A549 (cell line): ENCODE data around the gene NAV2. TPM values are rescaled to one million over a fixed set of nuclear protein-coding genes. Genes with fewer than 3 reads are reported as not detected.

ENCODE experiments used
- ATAC-seq, 2 experiments: fragments of 200-7000 bp in 1 of 2; fragments of >200 bp in 1 of 2; cut with Nextera tagmentation in 1 of 2; cut with Tn5 transposase in 1 of 2; 3 replicates each; pipeline versions ENCODE4 v1.8.0 to v1.9.1; 2018 to 2020; ENCODE audit warnings: mild to moderate bottlenecking in 1 of 2, moderate library complexity in 1 of 2
- CTCF ChIA-PET: fragments of 300-600 bp; sonication (Branson Sonifier 250); formaldehyde crosslinking; extraction: SDS; loops from one replicate; lab custom pipeline; 2021; ENCODE audit warnings: antibody characterized with exemption, inconsistent platforms; lab: Yijun Ruan, JAX
- POLR2A ChIA-PET: fragments of 350-600 bp; formaldehyde crosslinking; extraction: SDS; loops from one replicate; lab custom pipeline; 2021; ENCODE audit warnings: antibody characterized with exemption, inconsistent platforms; lab: Yijun Ruan, JAX
- DNase-seq, 2 experiments: peaks; one replicate each; pipeline versions ENCODE4 v3.0.0 to v3.0.0-alpha.2; 2011 to 2016; ENCODE audit warnings: low read depth in 1 of 2, low spot score in 1 of 2
- FAIRE-seq: peaks from 2 replicates; lab custom pipeline; 2011; peaks lifted over from hg19 to GRCh38; lab: Jason Lieb, UNC
- H3K27ac ChIP-seq, 2 experiments: fragments of >200 bp; sonication (Bioruptor Twin); formaldehyde crosslinking; 3 replicates each; pipeline ENCODE4 v1.5.1; 2016 to 2017
- H3K4me1 ChIP-seq: fragments of >200 bp; sonication (Bioruptor Twin); formaldehyde crosslinking; 3 replicates; pipeline ENCODE4 v1.6.1; 2016
- H3K4me2 ChIP-seq: fragments of >200 bp; sonication (Bioruptor Twin); formaldehyde crosslinking; 3 replicates; pipeline ENCODE4 v1.6.1; 2016
- H3K4me3 ChIP-seq: fragments of >200 bp; sonication (Bioruptor Twin); formaldehyde crosslinking; 3 replicates; pipeline ENCODE4 v1.5.1; 2016
- H3K9me3 ChIP-seq: fragments of >200 bp; sonication (Bioruptor Twin); formaldehyde crosslinking; 3 replicates; pipeline ENCODE4 v1.6.1; 2016
- BHLHE40 ChIP-seq: IDR thresholded peaks from 2 replicates; pipeline ENCODE4 v1.6.1; 2012; ENCODE audit warnings: low read depth, low read length, inconsistent platforms
- CBX8 ChIP-seq: fragments of 200-600 bp; sonication (generic); IDR thresholded peaks from 2 replicates; pipeline ENCODE4 v1.6.1; 2016
- EHF ChIP-seq: fragments of 250-450 bp; sonication (Bioruptor Pico); IDR thresholded peaks from 2 replicates; pipeline ENCODE4 v1.5.0; 2020; ENCODE audit warnings: mild to moderate bottlenecking
- ELK1 ChIP-seq: fragments of 150-350 bp; IDR thresholded peaks from 2 replicates; pipeline ENCODE4 v1.6.1; 2014; ENCODE audit warnings: low read depth, mild to moderate bottlenecking, low read length
- FOXS1 ChIP-seq: fragments of 250-450 bp; sonication (Bioruptor Pico); IDR thresholded peaks from 2 replicates; pipeline ENCODE4 v1.5.0; 2020; ENCODE audit warnings: mild to moderate bottlenecking, moderate library complexity
- HDAC2 ChIP-seq: fragments of 200-600 bp; sonication (generic); IDR thresholded peaks from 2 replicates; pipeline ENCODE4 v1.6.1; 2016
- HOXA7 ChIP-seq: fragments of 250-450 bp; sonication (Bioruptor Pico); IDR thresholded peaks from 2 replicates; pipeline ENCODE4 v1.5.0; 2020; ENCODE audit warnings: mild to moderate bottlenecking, moderate library complexity
- HOXB13 ChIP-seq: fragments of 250-450 bp; sonication (Bioruptor Pico); IDR thresholded peaks from 2 replicates; pipeline ENCODE4 v1.5.0; 2020; ENCODE audit warnings: low read depth, mild to moderate bottlenecking, moderate library complexity
- HOXB5 ChIP-seq: fragments of 250-450 bp; sonication (Bioruptor Pico); IDR thresholded peaks from 2 replicates; pipeline ENCODE4 v1.5.0; 2020; ENCODE audit warnings: mild to moderate bottlenecking, moderate library complexity
- JUNB ChIP-seq: fragments of >200 bp; sonication (Bioruptor Twin); formaldehyde crosslinking; IDR thresholded peaks from 2 replicates; pipeline ENCODE4 v1.6.1; 2016
- KDM5A ChIP-seq: fragments of 200-600 bp; sonication (generic); IDR thresholded peaks from 2 replicates; pipeline ENCODE4 v1.6.1; 2016; ENCODE audit warnings: antibody characterized with exemption, mild to moderate bottlenecking
- MAZ ChIP-seq: fragments of 150-350 bp; IDR thresholded peaks from 2 replicates; pipeline ENCODE4 v1.6.1; 2014; ENCODE audit warnings: antibody characterized with exemption, low read depth, low read length, borderline replicate concordance
- NPAS2 ChIP-seq: fragments of 250-450 bp; sonication (Bioruptor Pico); IDR thresholded peaks from 2 replicates; pipeline ENCODE4 v1.8.0; 2022; ENCODE audit warnings: mild to moderate bottlenecking, moderate library complexity, borderline replicate concordance
- NR3C1 ChIP-seq: fragments of >200 bp; sonication (Bioruptor Twin); formaldehyde crosslinking; IDR thresholded peaks from 3 replicates; pipeline ENCODE4 v1.6.1; 2017
- PHF8 ChIP-seq: fragments of 200-600 bp; sonication (generic); IDR thresholded peaks from 2 replicates; pipeline ENCODE4 v1.6.1; 2016; ENCODE audit warnings: low read depth, mild to moderate bottlenecking, antibody characterized with exemption, moderate library complexity, borderline replicate concordance
- POLR2A ChIP-seq: IDR thresholded peaks from 2 replicates; pipeline ENCODE4 v1.6.1; 2012; ENCODE audit warnings: mild to moderate bottlenecking, low read length
- RARB ChIP-seq: fragments of 250-450 bp; sonication (Bioruptor Pico); IDR thresholded peaks from 2 replicates; pipeline ENCODE4 v1.8.0; 2021; ENCODE audit warnings: mild to moderate bottlenecking, moderate library complexity
- RFX5 ChIP-seq: fragments of 450-650 bp; IDR thresholded peaks from 2 replicates; pipeline ENCODE4 v1.7.1; 2014; ENCODE audit warnings: antibody characterized with exemption, mild to moderate bottlenecking, moderate library complexity
- SREBF2 ChIP-seq: fragments of 450-650 bp; IDR thresholded peaks from 2 replicates; pipeline ENCODE4 v1.6.1; 2014; ENCODE audit warnings: mild to moderate bottlenecking, moderate library complexity
- ZNF302 ChIP-seq: fragments of 250-450 bp; sonication (Bioruptor Pico); IDR thresholded peaks from 2 replicates; pipeline ENCODE4 v1.9.0; 2021; ENCODE audit warnings: inconsistent platforms, mild to moderate bottlenecking, moderate library complexity
- WGBS: methylation state at CpG from one replicate; pipeline ENCODE4 v1.1.6; 2017; ENCODE audit errors: missing lambda C conversion rate; 5-methylcytosine and 5-hydroxymethylcytosine counted together
- polyA plus RNA-seq, 4 experiments: library from polyadenylated mRNA; depleted of rRNA in 3 of 4; stranded (reverse); fragments of >200 nt; fragmentation: RNase III in 1 of 4; extraction: RNeasy Plus Mini Kit Qiagen cat#74134 plus additional on column Dnase treatment in 1 of 4; gene quantifications; 2 replicates in 3 of 4; 3 replicates in 1 of 4; pipeline ENCODE4 v1.2.3, GENCODE V29; 2011 to 2017

Gene NAV2
- polyA plus RNA-seq, 2 of the 4 experiments (the other 2 are of a cell fraction) = 4.9 to 19.8 TPM

DNA sequence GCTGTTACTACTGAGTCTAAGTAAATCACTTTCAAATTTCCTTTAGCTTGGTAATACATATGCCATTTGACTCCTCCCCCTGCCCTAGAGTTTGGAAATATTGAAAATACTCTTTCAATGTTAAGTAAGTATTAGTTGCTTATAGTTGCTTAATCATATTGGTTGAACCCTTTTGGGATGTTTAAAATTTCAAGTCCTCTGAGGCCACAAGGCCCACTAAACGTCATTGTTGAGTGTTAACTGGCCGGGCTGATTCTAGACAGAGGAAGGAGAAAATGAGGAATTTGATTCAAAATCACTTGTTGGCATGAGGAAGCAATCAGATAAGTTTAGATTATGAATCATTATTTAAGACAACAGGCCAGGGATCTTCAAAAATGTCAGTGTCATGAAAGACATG, 8.5 kb downstream of the NAV2 start:
- DNase-seq = no peak
- Histone ChIP-seq H3K9me3 (no peaks in the 10 kb centered on the region), H3K4me1 (peaks cover 19% of the 10 kb centered on the region), H3K27ac (no peak overlapping the region), H3K4me2 (no peak overlapping the region), H3K4me3 (no peak overlapping the region)
- FAIRE-seq = no peak
- 71% methylated on average over 2 of the region's 2 CpGs for WGBS
- POLR2A ChIA-PET = no interaction called here
- CTCF ChIA-PET = interaction anchor here (0.6 to 6.2 kb wide), 7 partner anchors 8 to 157 kb away, joined by 3 to 37 read pairs (median 6); no protein-coding TSS in a partner anchor
- no peak for TF ChIP-seq HOXA7 (CRISPR knock-in tag)
- TF ChIP-seq NR3C1 = no peak
- TF ChIP-seq JUNB = no peak
- TF ChIP-seq, all 56 proteins: peak for 0
- ATAC-seq = no peak

DNA sequence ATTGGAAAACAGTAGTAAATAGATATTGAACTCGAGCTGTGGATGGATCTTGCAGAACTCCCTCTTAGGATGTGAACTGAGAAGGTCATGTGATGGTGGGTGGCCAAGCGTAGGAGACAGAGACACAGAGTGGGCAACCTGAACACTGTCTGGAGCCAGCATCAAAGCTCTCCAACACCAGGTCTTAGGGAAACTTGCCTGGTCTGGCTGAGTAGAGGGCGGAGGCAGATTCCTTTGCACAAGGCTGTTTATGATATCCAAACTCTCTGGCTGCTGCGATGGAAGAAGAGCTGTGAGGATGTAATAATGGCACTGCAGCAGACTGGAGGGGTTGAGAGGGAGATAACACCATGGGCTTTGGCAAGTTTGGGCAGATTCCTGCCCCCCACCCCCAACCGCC, 10.1 kb downstream of the NAV2 start:
- Histone ChIP-seq H3K4me2 (peak overlapping the region; percentile 30; the same call in 1 of the 3 replicates), H3K9me3 (no peaks in the 10 kb centered on the region), H3K4me3 (no peak overlapping the region), H3K27ac (peak overlapping the region; percentile 25 to 59; a peak in 2 of 6 replicates), H3K4me1 (peaks cover 18% of the 10 kb centered on the region)
- ATAC-seq (no peak), DNase-seq (no peak), FAIRE-seq (no peak)
- POLR2A ChIA-PET = interaction anchor here (1.5 kb wide), 1 partner anchor 10 kb away, joined by 10 read pairs; the partner anchor contains the start of gene NAV2
- TF ChIP-seq ZNF302 (CRISPR knock-in tag) = no peak
- TF ChIP-seq HOXB13 (CRISPR knock-in tag) = no peak
- no peak for TF ChIP-seq RFX5
- no peak for TF ChIP-seq RARB (CRISPR knock-in tag)
- no peak for TF ChIP-seq BHLHE40
- no peak for TF ChIP-seq HOXB5 (CRISPR knock-in tag)
- no peak for TF ChIP-seq POLR2A
- no peak for TF ChIP-seq MAZ
- TF ChIP-seq NPAS2 (CRISPR knock-in tag) = no peak
- no peak for TF ChIP-seq EHF (CRISPR knock-in tag)
- CTCF ChIA-PET = interaction anchor here (0.8 to 6.2 kb wide), 7 partner anchors 11 to 651 kb away, joined by 3 to 37 read pairs (median 5); partner anchors contain the start of gene NAV2
- WGBS = 62% methylated on average over 5 of the region's 5 CpGs

- WGBS = 36% methylated on average over 5 of the region's 5 CpGs
- peak overlapping the region; percentile 30; the same call in 2 of the 3 replicates for H3K4me2 ChIP-seq
- H3K4me1 ChIP-seq = peaks cover 18% of the 10 kb centered on the region
- H3K9me3 ChIP-seq = no peaks in the 10 kb centered on the region
- H3K27ac ChIP-seq = peak overlapping the region; percentile 25 to 59; a peak in 3 of 6 replicates
- TF ChIP-seq MAZ = no peak
- TF ChIP-seq ELK1 = no peak
- no peak for TF ChIP-seq FOXS1 (CRISPR knock-in tag)
- TF ChIP-seq CBX8 = no peak
- TF ChIP-seq SREBF2 = no peak
- no peak for TF ChIP-seq PHF8
- no peak for TF ChIP-seq HDAC2
- no peak for TF ChIP-seq KDM5A
- POLR2A ChIA-PET = interaction anchor here (1.5 kb wide), 1 partner anchor 11 kb away, joined by 10 read pairs; the partner anchor contains the start of gene NAV2
- no peak overlapping the region for H3K4me3 ChIP-seq
- DNase-seq (no peak), ATAC-seq (no peak; a peak in 1 of 6 replicates), FAIRE-seq (no peak)
- CTCF ChIA-PET = interaction anchor here (0.8 to 6.2 kb wide), 5 partner anchors 12 to 170 kb away, joined by 4 to 37 read pairs (median 6); partner anchors contain the start of gene NAV2
Measured at GRCh38 chr11:19723572-19724342, 11.1 kb downstream of the NAV2 start.
